Forelimb muscle (tissue), 1 donor: ENCODE measurements around the gene HNRNPA1. TPM values are rescaled to one million over a fixed set of nuclear protein-coding genes. Genes with fewer than 3 reads are reported as not detected.
"Not testable (repeated sequence)": the region's sequence is repeated elsewhere in the genome, so short reads cannot be mapped to it uniquely, and the experiment has no call there.

Experiments used
- DNase-seq: peaks from one replicate; pipeline ENCODE4 v3.0.0-alpha.2; 2013; ENCODE audit warnings: low read depth
- polyA plus RNA-seq: library from polyadenylated mRNA; unstranded; fragments of 120-200 nt; gene quantifications from one replicate; pipeline ENCODE4 v1.2.1, GENCODE V29; 2013; ENCODE audit not compliant: insufficient read length

The HNRNPA1 gene
- polyA plus RNA-seq, 1 donor: 1,643 TPM

DNA sequence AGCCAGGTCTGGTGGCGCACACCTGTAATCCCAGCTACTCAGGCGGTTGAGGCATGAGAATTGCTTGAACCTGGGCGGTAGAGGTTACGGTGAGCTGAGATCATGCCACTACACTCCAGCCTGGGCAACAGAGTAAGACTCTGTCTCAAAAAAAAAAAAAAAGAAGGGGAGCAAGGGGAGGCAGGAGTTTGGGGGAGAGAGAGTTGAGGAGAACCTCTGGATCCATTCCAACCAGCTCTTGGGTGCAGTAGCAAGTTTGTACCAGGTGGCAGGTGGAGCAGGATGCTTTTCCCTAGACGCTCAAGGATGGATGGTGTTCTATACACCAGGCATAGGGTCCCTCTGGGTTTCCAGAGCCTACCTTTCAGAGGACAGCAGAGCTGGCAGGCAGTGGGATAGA is 18.4 kb downstream of the HNRNPA1 start:
- DNase-seq: no peak

DNA sequence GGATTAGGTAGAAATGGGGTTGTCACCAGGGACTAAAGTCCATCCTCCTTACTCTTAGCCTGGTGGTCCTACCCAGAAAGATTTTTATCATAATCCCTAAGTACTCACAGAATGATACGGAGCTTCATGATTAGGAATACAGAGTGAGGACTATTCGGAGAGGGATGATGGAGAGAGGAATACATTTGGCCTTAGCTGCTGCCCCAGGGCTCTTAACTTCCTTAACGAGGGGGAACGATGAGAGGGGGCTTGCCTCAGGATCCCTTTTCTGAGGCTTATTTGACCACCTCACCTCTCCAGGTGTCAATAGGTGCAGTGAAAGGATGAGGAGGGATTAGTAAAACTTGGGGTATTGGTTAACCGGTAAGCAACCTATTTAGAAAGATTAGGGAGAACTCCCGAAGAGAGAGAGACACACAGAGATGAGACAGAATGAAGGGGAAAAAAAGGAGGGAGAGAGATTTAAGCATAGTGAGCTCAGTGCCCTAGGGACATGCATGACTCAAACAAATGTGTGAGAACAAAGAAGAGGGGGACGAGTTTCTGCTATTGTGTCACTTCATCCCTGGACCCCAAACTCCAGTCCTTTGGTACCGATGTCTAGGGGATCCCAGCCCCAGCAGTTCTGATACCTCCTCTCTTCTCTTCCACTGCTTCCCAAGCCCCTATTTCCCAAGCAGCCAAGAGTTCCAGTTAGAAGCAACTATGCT is 19.1 kb downstream of the HNRNPA1 start:
- DNase-seq: no peak

DNA sequence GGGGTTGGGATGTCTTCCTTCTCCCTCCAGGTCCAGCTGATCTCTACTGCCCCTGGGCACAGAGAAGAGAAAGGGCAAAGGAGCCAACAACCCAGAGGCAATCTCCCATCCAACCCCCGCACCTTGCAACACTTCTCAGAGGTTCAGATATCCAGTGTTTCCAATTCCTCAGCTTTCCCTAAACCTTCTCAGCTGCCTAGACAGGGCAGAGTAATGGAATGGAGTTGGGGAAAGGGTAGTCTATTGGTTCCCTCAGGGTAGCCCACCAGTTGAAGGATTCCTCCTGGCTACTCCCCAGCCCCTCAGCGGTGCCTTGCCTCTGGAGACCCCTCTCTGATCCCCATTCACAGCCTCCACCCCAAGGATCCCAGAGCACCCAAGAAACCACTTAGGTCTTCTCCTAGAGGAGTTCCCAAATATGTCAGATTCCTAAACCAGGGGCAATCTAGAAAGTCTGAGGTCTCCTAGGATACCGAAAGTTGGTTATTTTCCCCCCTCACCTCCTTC is 19.8 kb downstream of the HNRNPA1 start:
- no peak for DNase-seq

GRCh38 chr12:54300732-54301427 is 20.4 kb downstream of the HNRNPA1 start, which contains the start of gene NFE2:
Gene NFE2, minus strand, starts transcription at chr12:54301015. Its CDS starts 5,767 bp downstream, at chr12:54295248.
- no peak for DNase-seq

- no peak for DNase-seq
These were observed 21.0 kb downstream of the HNRNPA1 start for GRCh38 chr12:54301428-54302048.

- DNase-seq: no peak
These were observed 23.1 kb downstream of the HNRNPA1 start for GRCh38 chr12:54303640-54304039.

GRCh38 chr12:54304187-54304810 is 23.8 kb downstream of the HNRNPA1 start:
- DNase-seq: no peak

DNA sequence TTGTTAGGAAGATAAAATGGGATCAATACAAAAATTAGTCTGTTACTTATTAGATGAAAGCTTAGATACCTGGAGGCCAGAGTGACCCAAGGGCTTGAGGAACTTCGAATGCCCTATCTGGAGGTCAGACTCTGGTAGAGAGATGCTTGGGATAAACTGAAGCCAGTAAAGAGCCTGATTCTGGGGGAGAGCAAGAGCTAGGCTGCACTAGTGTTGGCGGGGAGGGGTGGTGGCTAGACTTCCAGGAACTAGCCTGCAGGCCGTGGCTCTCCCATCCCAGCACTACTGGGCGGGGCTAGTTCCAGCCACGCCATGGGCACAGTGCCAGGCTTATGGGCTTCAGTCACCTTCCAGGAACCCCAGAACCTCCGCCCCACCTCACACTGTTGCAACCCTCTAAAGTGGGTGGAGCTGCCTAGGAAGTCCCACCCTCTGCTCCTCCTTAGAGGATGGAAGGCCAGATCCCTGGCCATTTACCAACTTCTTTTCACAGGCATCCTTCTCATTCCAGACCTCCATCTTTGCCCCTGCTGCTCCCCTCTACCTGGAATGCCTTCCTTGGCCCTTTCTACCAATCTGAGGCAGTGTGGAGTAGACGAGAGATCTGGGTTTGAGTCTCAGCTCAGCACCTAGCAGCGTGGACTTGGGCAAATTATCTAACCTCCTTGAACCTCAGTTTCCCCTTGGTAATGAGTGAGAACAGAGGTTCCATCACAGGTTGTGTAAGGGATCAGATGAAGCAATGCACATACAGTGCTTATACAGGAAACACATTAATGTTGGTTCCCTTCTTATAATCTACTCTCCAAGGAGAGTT is 26.6 kb downstream of the HNRNPA1 start:
- DNase-seq: no peak

DNA sequence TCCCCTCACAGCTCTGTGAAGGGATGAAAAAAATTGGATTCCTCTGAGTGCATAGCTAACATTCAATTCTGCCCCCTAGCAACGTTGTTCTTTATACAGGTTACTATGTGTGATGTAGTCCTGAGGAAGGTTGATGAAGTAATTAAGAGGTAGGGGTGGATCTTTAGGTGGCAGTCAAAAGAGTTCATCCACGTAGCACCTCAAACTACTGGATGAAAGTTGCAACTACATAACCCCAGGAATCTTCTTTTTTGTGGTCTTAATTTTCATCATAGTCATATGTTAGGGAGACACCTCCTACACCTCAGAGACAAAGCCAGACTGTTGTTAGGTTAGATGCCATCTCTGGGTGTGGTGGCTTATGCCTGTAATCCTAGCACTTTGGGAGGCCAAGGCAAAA is 30.5 kb downstream of the HNRNPA1 start:
- DNase-seq: no peak

DNA sequence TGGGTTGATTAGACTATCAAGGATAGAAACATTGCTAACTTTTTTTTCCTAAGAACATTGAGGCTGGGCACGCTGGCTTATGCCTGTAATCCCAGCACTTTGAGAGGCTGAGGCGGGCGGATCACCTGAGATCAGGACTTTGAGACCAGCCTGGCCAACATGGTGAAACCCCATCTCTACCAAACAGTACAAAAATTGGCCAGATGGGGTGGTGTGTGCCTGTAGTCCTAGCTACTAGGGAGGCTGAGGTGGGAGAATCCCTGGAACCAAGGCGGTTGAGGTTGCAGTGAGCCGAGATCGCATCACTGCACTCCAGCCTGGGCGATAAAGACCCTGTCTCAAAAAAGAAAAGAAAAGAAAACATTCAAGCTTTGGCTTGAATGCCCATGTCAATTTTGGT is 31.8 kb downstream of the HNRNPA1 start:
- DNase-seq: not testable (repeated sequence)

GRCh38 chr12:54321363-54321762 is 40.8 kb downstream of the HNRNPA1 start:
- no peak for DNase-seq

GRCh38 chr12:54324617-54325441 is 44.3 kb downstream of the HNRNPA1 start, which contains the start of gene COPZ1:
Gene COPZ1, plus strand, starts transcription at chr12:54325131. Its CDS starts 33 bp downstream, at chr12:54325164.
- peak; percentile 100 for DNase-seq

GRCh38 chr12:54325442-54326109 is 45.0 kb downstream of the HNRNPA1 start:
- not testable (repeated sequence) for DNase-seq

GRCh38 chr12:54328595-54329337 is 48.2 kb downstream of the HNRNPA1 start:
- no peak for DNase-seq

DNA sequence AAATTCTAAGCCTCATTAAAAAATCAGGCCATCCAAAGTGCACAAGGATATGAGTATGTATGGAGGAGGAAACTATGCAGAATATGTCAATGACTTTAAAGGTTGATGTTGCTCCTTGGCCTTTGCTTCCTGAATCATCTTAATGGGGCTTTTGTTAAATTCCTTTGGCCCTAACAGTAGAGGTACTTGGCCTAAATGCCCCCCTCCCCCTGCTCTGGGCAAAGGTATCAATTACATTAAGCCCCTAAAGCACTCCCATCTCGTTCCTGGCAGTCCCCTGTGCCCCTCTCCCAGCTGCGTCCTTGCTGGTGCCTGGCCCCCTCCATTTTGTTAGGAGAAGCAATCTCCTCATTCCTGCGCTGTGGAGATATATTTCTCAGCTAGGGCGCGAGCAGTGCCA is 49.2 kb downstream of the HNRNPA1 start:
- no peak for DNase-seq

- no peak for DNase-seq
These were observed 49.9 kb downstream of the HNRNPA1 start for GRCh38 chr12:54330442-54330841.

GRCh38 chr12:54331461-54331860 is 50.9 kb downstream of the HNRNPA1 start:
- DNase-seq: no peak

- no peak for DNase-seq
These were observed 53.0 kb downstream of the HNRNPA1 start for GRCh38 chr12:54333420-54334034.
